HUES64 (cell line): Measurements from ENCODE around the gene GZF1.
"Not testable (repeated sequence)": the region's sequence is repeated elsewhere in the genome, so short reads cannot be mapped to it uniquely, and the experiment has no call there.

Source experiments
- H3K27ac ChIP-seq: 2 replicates; pipeline ENCODE4 v1.7.0; 2013; ENCODE audit warnings: low read depth, low read length, inconsistent platforms
- H3K27me3 ChIP-seq: 2 replicates; pipeline ENCODE4 v1.6.1; 2013; ENCODE audit warnings: mild to moderate bottlenecking, low read length; ENCODE audit not compliant: insufficient read depth
- H3K36me3 ChIP-seq: 2 replicates; pipeline ENCODE4 v1.6.1; 2013; ENCODE audit warnings: mild to moderate bottlenecking, low read length; ENCODE audit not compliant: insufficient read depth
- H3K4me1 ChIP-seq: 2 replicates; pipeline ENCODE4 v1.6.1; 2013; ENCODE audit warnings: mild to moderate bottlenecking, low read length, moderate library complexity; ENCODE audit not compliant: insufficient read depth
- H3K4me3 ChIP-seq: 2 replicates; pipeline ENCODE4 v1.5.1; 2013; ENCODE audit warnings: mild to moderate bottlenecking, low read length, moderate library complexity
- H3K9ac ChIP-seq: 2 replicates; pipeline ENCODE4 v1.6.1; 2013; ENCODE audit warnings: mild to moderate bottlenecking, low read depth, low read length
- H3K9me3 ChIP-seq: 2 replicates; pipeline ENCODE4 v1.6.1; 2013; ENCODE audit warnings: low read depth, low read length; ENCODE audit not compliant: insufficient read depth
- WGBS: fragments of 150-250, 120-280 bp; methylation state at CpG from one replicate; pipeline ENCODE4 v1.1.7; 2013; ENCODE audit warnings: missing lambda C conversion rate; 5-methylcytosine and 5-hydroxymethylcytosine counted together

GZF1 gene

GRCh38 chr20:23346002-23346401 is 16.0 kb upstream of the GZF1 start:
- H3K27ac ChIP-seq: no peak overlapping the region
- no peaks in the 10 kb centered on the region for H3K36me3 ChIP-seq
- no peak overlapping the region for H3K4me3 ChIP-seq
- H3K4me1 ChIP-seq: peaks cover 12% of the 10 kb centered on the region
- no peaks in the 10 kb centered on the region for H3K9me3 ChIP-seq
- WGBS: 97% methylated on average over 4 of the region's 4 CpGs
- H3K27me3 ChIP-seq: no peaks in the 10 kb centered on the region
- H3K9ac ChIP-seq: no peak overlapping the region

GRCh38 chr20:23347791-23348190 is 14.2 kb upstream of the GZF1 start:
- Histone ChIP-seq H3K4me1 (peaks cover 17% of the 10 kb centered on the region), H3K9me3 (no peaks in the 10 kb centered on the region), H3K36me3 (no peaks in the 10 kb centered on the region), H3K27me3 (no peaks in the 10 kb centered on the region), H3K9ac (no peak overlapping the region), H3K27ac (no peak overlapping the region), H3K4me3 (no peak overlapping the region)
- 93% methylated on average over 6 of the region's 6 CpGs for WGBS

GRCh38 chr20:23348510-23348909 is 13.5 kb upstream of the GZF1 start:
- H3K27me3 ChIP-seq, H3K4me3 ChIP-seq, H3K36me3 ChIP-seq, H3K9me3 ChIP-seq, H3K9ac ChIP-seq, H3K27ac ChIP-seq: not testable (repeated sequence)
- 50% methylated on average over 6 of the region's 6 CpGs for WGBS
- peaks cover 17% of the 10 kb centered on the region for H3K4me1 ChIP-seq

GRCh38 chr20:23349338-23350195 is 12.4 kb upstream of the GZF1 start:
- peak overlapping the region; percentile 88 for H3K4me3 ChIP-seq
- H3K27me3 ChIP-seq: no peaks in the 10 kb centered on the region
- no peaks in the 10 kb centered on the region for H3K9me3 ChIP-seq
- WGBS: 16% methylated on average over 21 of the region's 23 CpGs
- peaks cover 9% of the 10 kb centered on the region for H3K36me3 ChIP-seq
- H3K9ac ChIP-seq: peak overlapping the region; percentile 81
- H3K4me1 ChIP-seq: peaks cover 17% of the 10 kb centered on the region
- H3K27ac ChIP-seq: peak overlapping the region; percentile 93

GRCh38 chr20:23350196-23350903 is 11.6 kb upstream of the GZF1 start, which contains the start of gene NXT1:
Gene NXT1, plus strand, starts transcription at chr20:23350791. Its CDS starts 3,251 bp downstream, at chr20:23354042.
- under 1% methylated on average over 65 of the region's 65 CpGs for WGBS
- Histone ChIP-seq H3K27me3 (no peaks in the 10 kb centered on the region), H3K4me1 (peaks cover 17% of the 10 kb centered on the region), H3K27ac (peak within 1 kb of the TSS; percentile 93), H3K4me3 (peak within 1 kb of the TSS; percentile 88), H3K36me3 (peaks cover 17% of the 10 kb centered on the region), H3K9ac (peak within 1 kb of the TSS; percentile 81), H3K9me3 (no peaks in the 10 kb centered on the region)

GRCh38 chr20:23350904-23351838 is 10.8 kb upstream of the GZF1 start:
- Histone ChIP-seq H3K36me3 (peaks cover 22% of the 10 kb centered on the region), H3K27me3 (no peaks in the 10 kb centered on the region), H3K4me3 (peak overlapping the region; percentile 88), H3K9ac (peak overlapping the region; percentile 79), H3K27ac (peak overlapping the region; percentile 73), H3K4me1 (peaks cover 17% of the 10 kb centered on the region), H3K9me3 (no peaks in the 10 kb centered on the region)
- 2% methylated on average over 62 of the region's 64 CpGs for WGBS

GRCh38 chr20:23356203-23356602 is 5.8 kb upstream of the GZF1 start:
- H3K4me1 ChIP-seq: peaks cover 21% of the 10 kb centered on the region
- H3K27ac ChIP-seq: no peak overlapping the region
- WGBS: 87% methylated on average over 27 of the region's 27 CpGs
- peaks cover 22% of the 10 kb centered on the region for H3K36me3 ChIP-seq
- no peak overlapping the region for H3K9ac ChIP-seq
- no peaks in the 10 kb centered on the region for H3K9me3 ChIP-seq
- H3K4me3 ChIP-seq: peak overlapping the region; percentile 25; the same call in 1 of the 2 replicates
- no peaks in the 10 kb centered on the region for H3K27me3 ChIP-seq

- Histone ChIP-seq H3K4me1 (peaks cover 16% of the 10 kb centered on the region), H3K4me3 (peak overlapping the region; percentile 85), H3K9me3 (no peaks in the 10 kb centered on the region), H3K9ac (peak overlapping the region; percentile 79), H3K27ac (peak overlapping the region; percentile 94), H3K27me3 (no peaks in the 10 kb centered on the region), H3K36me3 (peaks cover 22% of the 10 kb centered on the region)
- WGBS: under 1% methylated on average over 71 of the region's 71 CpGs
Observed at GRCh38 chr20:23357767-23358562, 4.0 kb upstream of the GZF1 start.

- H3K27me3 ChIP-seq: no peaks in the 10 kb centered on the region
- 0 out of 2 replicates have a peak overlapping the region, but pooled peaks have one; percentile 5 for H3K9ac ChIP-seq
- H3K4me1 ChIP-seq: peaks cover 19% of the 10 kb centered on the region
- H3K27ac ChIP-seq: no peak overlapping the region
- peak overlapping the region; percentile 52 for H3K4me3 ChIP-seq
- no peaks in the 10 kb centered on the region for H3K9me3 ChIP-seq
- H3K36me3 ChIP-seq: peaks cover 22% of the 10 kb centered on the region
- WGBS: 81% methylated on average over 6 of the region's 6 CpGs
Observed at GRCh38 chr20:23358563-23358906, 3.4 kb upstream of the GZF1 start.

- Histone ChIP-seq H3K4me1 (peaks cover 19% of the 10 kb centered on the region), H3K27me3 (no peaks in the 10 kb centered on the region), H3K9me3 (no peaks in the 10 kb centered on the region), H3K4me3 (peak overlapping the region; percentile 52; the same call in 1 of the 2 replicates), H3K9ac (no peak overlapping the region), H3K27ac (no peak overlapping the region), H3K36me3 (peaks cover 19% of the 10 kb centered on the region)
- 83% methylated on average over 7 of the region's 7 CpGs for WGBS
Observed at GRCh38 chr20:23358923-23359593, 2.9 kb upstream of the GZF1 start.
